ENCODE data around the gene CNTLN. TPM values are rescaled to one million over a fixed set of nuclear protein-coding genes. Genes with fewer than 3 reads are reported as not detected.
"Not testable (repeated sequence)": the region's sequence is repeated elsewhere in the genome, so short reads cannot be mapped to it uniquely, and the experiment has no call there.

CNTLN gene
- total RNA-seq, 2 donors from 2014 or later = 2.4 to 2.6 TPM

DNA sequence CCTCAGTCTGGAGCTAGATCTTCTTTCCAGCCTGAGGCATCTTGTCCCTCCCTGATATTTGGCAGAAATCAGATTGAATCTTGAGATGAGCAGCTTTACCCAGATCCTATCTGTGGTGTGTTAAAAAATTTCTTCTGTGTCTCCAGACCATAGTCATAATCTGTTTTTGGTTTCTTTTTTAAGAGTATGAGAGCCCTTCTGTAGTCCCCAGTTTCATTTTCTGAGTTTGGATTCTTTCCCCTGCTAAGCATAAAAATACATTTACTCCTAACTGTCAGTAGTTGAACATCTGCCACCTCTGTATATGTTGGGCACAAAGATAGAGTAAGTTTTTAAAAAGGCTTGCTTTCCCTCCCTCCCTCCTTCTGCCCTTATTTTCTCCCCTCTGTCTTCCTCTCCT, 137.7 kb downstream of the CNTLN start:
- no peak for DNase-seq
- TF ChIP-seq, protein P1, sequence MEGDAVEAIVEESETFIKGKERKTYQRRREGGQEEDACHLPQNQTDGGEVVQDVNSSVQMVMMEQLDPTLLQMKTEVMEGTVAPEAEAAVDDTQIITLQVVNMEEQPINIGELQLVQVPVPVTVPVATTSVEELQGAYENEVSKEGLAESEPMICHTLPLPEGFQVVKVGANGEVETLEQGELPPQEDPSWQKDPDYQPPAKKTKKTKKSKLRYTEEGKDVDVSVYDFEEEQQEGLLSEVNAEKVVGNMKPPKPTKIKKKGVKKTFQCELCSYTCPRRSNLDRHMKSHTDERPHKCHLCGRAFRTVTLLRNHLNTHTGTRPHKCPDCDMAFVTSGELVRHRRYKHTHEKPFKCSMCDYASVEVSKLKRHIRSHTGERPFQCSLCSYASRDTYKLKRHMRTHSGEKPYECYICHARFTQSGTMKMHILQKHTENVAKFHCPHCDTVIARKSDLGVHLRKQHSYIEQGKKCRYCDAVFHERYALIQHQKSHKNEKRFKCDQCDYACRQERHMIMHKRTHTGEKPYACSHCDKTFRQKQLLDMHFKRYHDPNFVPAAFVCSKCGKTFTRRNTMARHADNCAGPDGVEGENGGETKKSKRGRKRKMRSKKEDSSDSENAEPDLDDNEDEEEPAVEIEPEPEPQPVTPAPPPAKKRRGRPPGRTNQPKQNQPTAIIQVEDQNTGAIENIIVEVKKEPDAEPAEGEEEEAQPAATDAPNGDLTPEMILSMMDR (IDR thresholded peaks at IDR 0.05) = no peak
- H3K27me3 ChIP-seq = no peaks in the 10 kb centered on the region
- no peak overlapping the region for H3K9ac ChIP-seq (ENCODE audit: low read depth in 2 of 2, low read length in 2 of 2)
- H3K36me3 ChIP-seq = no peaks in the 10 kb centered on the region
- no peaks in the 10 kb centered on the region for H3K4me1 ChIP-seq
- intact Hi-C loops (cut with DNase I) = no loop called here
- H3K4me3 ChIP-seq = no peak overlapping the region
- no peaks in the 10 kb centered on the region for H3K9me3 ChIP-seq
- no peak overlapping the region for H3K27ac ChIP-seq

DNA sequence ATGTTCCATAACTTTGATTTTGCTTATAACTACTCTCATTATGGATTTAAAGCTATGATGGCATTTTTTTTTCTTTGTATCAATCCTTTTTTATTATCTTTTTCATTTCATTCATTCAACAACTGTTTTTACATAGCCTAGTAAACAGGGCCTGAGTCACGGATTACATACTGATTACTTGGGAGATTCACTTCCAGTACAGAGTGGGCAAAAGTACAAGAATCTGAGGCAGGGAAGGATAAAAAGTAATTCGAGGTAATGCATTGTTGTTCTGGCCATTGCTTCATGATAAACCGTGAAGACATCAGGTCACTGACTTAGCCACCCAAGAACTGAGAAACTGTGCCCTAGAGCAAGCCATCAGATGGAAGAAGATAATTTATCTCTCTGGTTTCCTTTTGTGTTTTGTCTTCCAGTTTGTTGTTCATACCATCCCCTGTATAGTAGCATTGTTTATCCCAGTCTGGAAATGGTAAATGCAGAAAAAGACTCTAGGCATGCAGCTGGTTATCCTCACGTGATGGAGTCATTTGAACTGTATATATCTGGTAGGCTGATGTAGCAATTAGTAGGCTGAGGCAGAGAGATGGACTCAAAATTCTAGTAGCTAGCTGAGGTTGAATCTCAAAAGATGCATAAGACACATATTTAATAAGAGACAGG, 145.6 kb downstream of the CNTLN start:
- intact Hi-C loops (cut with DNase I) = no loop called here
- DNase-seq = no peak
- TF ChIP-seq, protein P1 (IDR thresholded peaks at IDR 0.05) = no peak
- Histone ChIP-seq H3K4me3 (no peak overlapping the region), H3K9ac (ENCODE audit: low read depth in 2 of 2, low read length in 2 of 2) (no peak overlapping the region), H3K27ac (no peak overlapping the region), H3K36me3 (no peaks in the 10 kb centered on the region), H3K4me1 (no peaks in the 10 kb centered on the region), H3K9me3 (no peaks in the 10 kb centered on the region), H3K27me3 (no peaks in the 10 kb centered on the region)

DNA sequence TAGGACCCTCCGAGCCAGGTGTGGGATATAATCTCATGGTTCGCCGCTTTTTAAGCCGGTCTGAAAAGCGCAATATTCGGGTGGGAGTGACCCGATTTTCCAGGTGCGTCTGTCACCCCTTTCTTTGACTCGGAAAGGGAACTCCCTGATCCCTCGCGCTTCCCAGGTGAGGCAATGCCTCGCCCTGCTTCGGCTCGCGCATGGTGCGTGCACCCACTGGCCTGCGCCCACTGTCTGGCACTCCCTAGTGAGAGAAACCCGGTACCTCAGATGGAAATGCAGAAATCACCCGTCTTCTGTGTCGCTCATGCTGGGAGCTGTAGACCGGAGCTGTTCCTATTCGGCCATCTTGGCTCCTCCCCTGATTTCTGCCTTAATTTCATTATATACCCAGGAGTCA, 155.8 kb downstream of the CNTLN start:
- H3K27ac ChIP-seq; H3K9me3 ChIP-seq; H3K9ac ChIP-seq (ENCODE audit: low read depth in 2 of 2, low read length in 2 of 2); H3K36me3 ChIP-seq; intact Hi-C loops (cut with DNase I); DNase-seq; H3K4me1 ChIP-seq; H3K4me3 ChIP-seq; H3K27me3 ChIP-seq: not testable (repeated sequence)

DNA sequence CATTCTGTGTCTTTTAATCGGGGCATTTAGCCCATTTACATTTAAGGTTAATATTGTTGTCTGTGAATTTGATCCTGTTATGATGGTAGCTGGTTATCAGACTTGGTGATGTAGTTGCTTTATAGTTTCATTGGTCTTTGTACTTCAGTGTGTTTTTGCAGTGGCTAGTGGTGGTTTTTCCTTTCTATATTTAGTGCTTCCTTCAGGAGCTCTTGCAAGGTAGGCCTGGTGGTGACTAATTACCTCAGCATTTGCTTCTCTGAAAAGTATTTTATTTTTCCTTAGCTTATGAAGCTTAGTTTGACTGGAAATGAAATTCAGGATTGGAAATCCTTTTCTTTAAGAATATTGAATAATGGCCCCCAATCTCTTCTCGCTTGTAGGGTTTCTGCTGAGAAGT, 156.9 kb downstream of the CNTLN start:
- Histone ChIP-seq H3K9me3 (no peaks in the 10 kb centered on the region), H3K36me3 (no peaks in the 10 kb centered on the region), H3K9ac (ENCODE audit: low read depth in 2 of 2, low read length in 2 of 2) (no peak overlapping the region), H3K27me3 (no peaks in the 10 kb centered on the region), H3K4me1 (no peaks in the 10 kb centered on the region), H3K4me3 (no peak overlapping the region), H3K27ac (no peak overlapping the region)
- no peak for DNase-seq
- intact Hi-C loops (cut with DNase I) = no loop called here
- TF ChIP-seq, protein P1 (IDR thresholded peaks at IDR 0.05) = no peak

DNA sequence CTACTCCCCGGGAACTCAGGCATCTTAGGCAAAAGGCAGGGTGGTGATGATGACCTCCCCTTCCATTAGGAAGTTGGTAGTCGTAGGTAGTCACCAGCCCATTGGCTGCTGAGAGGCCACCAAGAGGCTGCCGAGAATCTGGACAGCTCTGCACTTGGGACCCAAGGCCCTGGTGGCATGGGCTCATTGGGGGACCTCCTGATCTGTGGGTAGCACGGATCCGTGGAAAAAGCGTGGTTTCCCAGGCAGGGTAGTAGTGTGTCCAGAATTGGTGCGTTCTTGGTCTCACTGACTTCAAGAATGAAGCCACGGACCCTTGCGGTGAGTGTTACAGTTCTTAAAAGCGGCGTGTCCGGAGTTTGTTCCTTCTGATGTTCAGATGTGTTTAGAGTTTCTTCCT, 158.8 kb downstream of the CNTLN start:
- no peak for DNase-seq
- intact Hi-C loops (cut with DNase I) = no loop called here
- TF ChIP-seq, protein P1 (IDR thresholded peaks at IDR 0.05) = no peak
- no peak overlapping the region for H3K9ac ChIP-seq (ENCODE audit: low read depth in 2 of 2, low read length in 2 of 2)
- no peaks in the 10 kb centered on the region for H3K36me3 ChIP-seq
- no peaks in the 10 kb centered on the region for H3K4me1 ChIP-seq
- no peak overlapping the region for H3K27ac ChIP-seq
- no peaks in the 10 kb centered on the region for H3K9me3 ChIP-seq
- H3K27me3 ChIP-seq = no peaks in the 10 kb centered on the region
- H3K4me3 ChIP-seq = no peak overlapping the region

DNA sequence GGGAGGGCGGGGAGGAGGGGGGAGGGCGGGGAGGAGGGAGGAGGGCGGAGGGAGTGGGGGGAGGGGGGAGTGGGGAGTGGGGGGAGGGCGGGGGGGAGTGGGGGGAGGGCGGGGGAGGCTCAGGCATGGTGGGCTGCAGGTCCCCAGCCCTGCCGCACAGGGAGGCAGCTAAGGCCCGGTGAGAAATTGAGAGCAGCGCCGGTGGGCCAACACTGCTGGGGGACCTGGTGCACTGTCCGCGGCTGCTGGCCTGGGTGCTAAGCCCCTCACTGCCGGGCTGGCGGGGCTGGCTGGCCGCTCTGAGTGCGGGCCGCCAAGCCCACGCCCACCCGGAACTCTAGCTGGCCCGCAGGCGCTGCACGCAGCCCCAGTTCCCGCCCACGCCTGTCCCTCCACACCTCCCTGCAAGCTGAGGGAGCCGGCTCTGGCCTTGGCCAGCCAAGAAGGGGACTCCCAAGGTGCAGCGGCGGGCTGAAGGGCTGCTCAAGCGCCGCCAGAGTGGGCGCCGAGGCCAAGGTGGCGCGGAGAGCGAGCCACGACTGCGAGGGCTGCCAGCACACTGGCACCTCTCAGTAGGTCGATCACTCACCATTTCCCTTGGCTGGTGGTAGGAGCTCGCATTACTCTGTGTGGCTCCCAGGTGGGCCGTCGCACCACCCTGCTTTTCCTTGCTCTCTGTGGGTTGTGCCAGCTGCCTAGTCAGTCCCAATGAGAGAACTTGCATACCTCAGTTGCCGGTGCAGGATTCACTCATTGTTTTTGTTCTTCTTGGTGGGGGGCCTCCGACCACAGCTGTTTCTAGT, 160.2 kb downstream of the CNTLN start:
- no peak for DNase-seq
- Histone ChIP-seq H3K36me3 (no peaks in the 10 kb centered on the region), H3K27me3 (no peaks in the 10 kb centered on the region), H3K4me3 (no peak overlapping the region), H3K9ac (ENCODE audit: low read depth in 2 of 2, low read length in 2 of 2) (no peak overlapping the region), H3K27ac (no peak overlapping the region), H3K9me3 (no peaks in the 10 kb centered on the region), H3K4me1 (no peaks in the 10 kb centered on the region)
- TF ChIP-seq, protein P1 (IDR thresholded peaks at IDR 0.05) = no peak
- intact Hi-C loops (cut with DNase I) = no loop called here

Data from colonic mucosa (tissue), 4 donors.